Duodenal mucosa (tissue), 2 donors: ENCODE measurements around the gene FMNL2.

ENCODE experiments used
- H3K27ac ChIP-seq: one replicate; pipeline ENCODE4 v1.7.0; 2013; ENCODE audit warnings: low read depth, low read length
- H3K27me3 ChIP-seq, 2 donors: one replicate each; pipeline ENCODE4 v1.7.0; 2013; ENCODE audit warnings: low read length in 2 of 2, control low read depth in 1 of 2; ENCODE audit not compliant: insufficient read depth in 2 of 2, control insufficient read depth in 1 of 2
- H3K36me3 ChIP-seq, 2 donors: one replicate each; pipeline ENCODE4 v1.7.0; 2013; ENCODE audit warnings: low read length in 2 of 2, control low read depth in 1 of 2; ENCODE audit not compliant: insufficient read depth in 2 of 2, control insufficient read depth in 1 of 2
- H3K4me1 ChIP-seq, 2 donors: one replicate each; pipeline ENCODE4 v1.7.0; 2013; ENCODE audit warnings: low read length in 2 of 2, control low read depth in 1 of 2; ENCODE audit not compliant: insufficient read depth in 2 of 2, control insufficient read depth in 1 of 2
- H3K4me3 ChIP-seq, 2 donors: one replicate each; pipeline ENCODE4 v1.7.0; 2013; ENCODE audit warnings: low read length in 2 of 2, low read depth in 1 of 2
- H3K9ac ChIP-seq, 2 donors: one replicate each; pipeline ENCODE4 v1.7.0; 2013; ENCODE audit warnings: low read length in 2 of 2, low read depth in 1 of 2
- H3K9me3 ChIP-seq, 2 donors: one replicate each; pipeline ENCODE4 v1.7.0; 2013; ENCODE audit warnings: low read length in 2 of 2, control low read depth in 1 of 2; ENCODE audit not compliant: control insufficient read depth in 1 of 2

Gene FMNL2

GRCh38 chr2:152409386-152410164 is 74.6 kb downstream of the FMNL2 start:
- H3K27me3 ChIP-seq: no peaks in the 10 kb centered on the region
- no peak overlapping the region for H3K27ac ChIP-seq
- no peaks in the 10 kb centered on the region for H3K9me3 ChIP-seq
- H3K9ac ChIP-seq: no peak overlapping the region
- peaks cover 6 to 7% of the 10 kb centered on the region in 2 donors for H3K4me1 ChIP-seq
- H3K4me3 ChIP-seq: no peak overlapping the region
- H3K36me3 ChIP-seq: no peaks in the 10 kb centered on the region

GRCh38 chr2:152410165-152410597 is 75.2 kb downstream of the FMNL2 start:
- H3K27me3 ChIP-seq: no peaks in the 10 kb centered on the region
- H3K27ac ChIP-seq: no peak overlapping the region
- H3K9me3 ChIP-seq: no peaks in the 10 kb centered on the region
- H3K4me3 ChIP-seq: no peak overlapping the region
- H3K9ac ChIP-seq: no peak overlapping the region
- peaks cover 6 to 11% of the 10 kb centered on the region in 2 donors for H3K4me1 ChIP-seq
- H3K36me3 ChIP-seq: no peaks in the 10 kb centered on the region

GRCh38 chr2:152411154-152411553 is 76.2 kb downstream of the FMNL2 start:
- no peaks in the 10 kb centered on the region for H3K9me3 ChIP-seq
- no peaks in the 10 kb centered on the region for H3K27me3 ChIP-seq
- H3K4me1 ChIP-seq: peaks cover 6 to 12% of the 10 kb centered on the region in 2 donors
- H3K4me3 ChIP-seq: no peak overlapping the region
- H3K36me3 ChIP-seq: no peaks in the 10 kb centered on the region
- H3K27ac ChIP-seq: no peak overlapping the region
- no peak overlapping the region for H3K9ac ChIP-seq

- Histone ChIP-seq H3K36me3 (no peaks in the 10 kb centered on the region), H3K9me3 (no peaks in the 10 kb centered on the region), H3K9ac (no peak overlapping the region), H3K4me1 (peaks cover 0 to 6% of the 10 kb centered on the region in 2 donors), H3K27ac (no peak overlapping the region), H3K27me3 (no peaks in the 10 kb centered on the region), H3K4me3 (no peak overlapping the region)
These were observed 78.5 kb downstream of the FMNL2 start for GRCh38 chr2:152413228-152414030.

DNA sequence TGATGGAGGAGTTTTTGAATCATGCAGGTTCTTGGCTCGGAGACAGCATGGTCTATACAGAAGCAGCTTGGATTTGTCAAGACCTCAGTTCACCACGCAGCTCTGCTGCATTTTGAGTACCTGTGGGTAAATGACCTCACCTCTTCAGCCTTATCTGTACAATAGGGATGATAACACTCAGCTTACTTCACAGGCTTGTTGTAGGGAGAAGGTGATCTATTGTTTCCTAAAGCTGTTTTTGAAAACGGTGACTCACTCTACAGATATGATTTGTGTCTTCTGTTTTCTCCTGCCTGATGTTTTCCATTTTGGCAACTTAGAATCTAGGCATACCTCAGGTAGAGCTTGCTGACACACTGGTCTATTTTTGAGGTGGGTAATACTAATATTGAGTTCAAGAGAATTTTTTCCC is 80.3 kb downstream of the FMNL2 start:
- Histone ChIP-seq H3K9ac (no peak overlapping the region), H3K27ac (no peak overlapping the region), H3K36me3 (no peaks in the 10 kb centered on the region), H3K27me3 (no peaks in the 10 kb centered on the region), H3K4me3 (no peak overlapping the region), H3K4me1 (peaks cover 0 to 6% of the 10 kb centered on the region in 2 donors), H3K9me3 (no peaks in the 10 kb centered on the region)

GRCh38 chr2:152415796-152416195 is 80.8 kb downstream of the FMNL2 start:
- Histone ChIP-seq H3K27me3 (no peaks in the 10 kb centered on the region), H3K4me1 (peaks cover 0 to 6% of the 10 kb centered on the region in 2 donors), H3K9ac (no peak overlapping the region), H3K4me3 (no peak overlapping the region), H3K9me3 (no peaks in the 10 kb centered on the region), H3K27ac (no peak overlapping the region), H3K36me3 (no peaks in the 10 kb centered on the region)

DNA sequence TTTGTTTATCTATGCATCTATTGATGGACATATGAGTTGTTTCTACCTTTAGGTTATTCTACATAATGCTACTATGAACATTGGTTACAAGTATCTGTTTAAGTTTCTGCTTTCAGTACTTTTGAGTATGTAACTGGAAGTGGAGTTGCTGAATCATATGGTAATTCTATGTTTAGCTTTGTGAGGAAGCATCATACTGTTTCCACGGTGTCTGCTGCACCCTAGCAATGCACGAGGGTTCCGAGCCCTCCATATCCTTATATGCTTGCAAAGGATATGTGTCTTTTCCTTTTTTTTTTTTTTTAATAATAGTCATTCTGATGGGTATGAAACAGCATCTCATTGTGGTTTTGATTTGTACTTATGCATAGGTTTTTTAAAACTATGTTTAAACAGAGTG is 83.7 kb downstream of the FMNL2 start:
- H3K36me3 ChIP-seq: no peaks in the 10 kb centered on the region
- H3K27me3 ChIP-seq: no peaks in the 10 kb centered on the region
- H3K4me3 ChIP-seq: no peak overlapping the region
- H3K4me1 ChIP-seq: peaks cover 9 to 18% of the 10 kb centered on the region in 2 donors
- no peaks in the 10 kb centered on the region for H3K9me3 ChIP-seq
- no peak overlapping the region for H3K27ac ChIP-seq
- no peak overlapping the region for H3K9ac ChIP-seq

DNA sequence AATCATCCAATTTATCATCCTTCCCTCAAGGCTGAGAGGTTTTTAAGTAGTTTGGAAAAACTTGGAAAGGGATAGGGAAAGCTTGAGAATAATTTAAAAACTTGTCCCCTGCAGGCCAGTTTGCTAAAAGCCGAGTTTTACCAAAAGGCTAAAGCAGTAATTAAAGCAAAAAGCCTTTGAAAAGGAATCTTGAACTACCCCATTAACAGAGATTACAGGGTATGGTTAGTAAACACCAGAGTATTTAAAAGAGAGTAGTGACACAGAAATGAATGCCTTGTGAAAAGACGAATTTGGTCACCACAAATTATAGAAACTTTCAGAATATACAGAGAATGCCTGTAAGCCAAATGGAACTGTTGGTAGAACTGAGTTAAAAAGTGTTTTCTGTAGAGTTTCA is 85.0 kb downstream of the FMNL2 start:
- no peak overlapping the region for H3K9ac ChIP-seq
- no peak overlapping the region for H3K27ac ChIP-seq
- H3K36me3 ChIP-seq: no peaks in the 10 kb centered on the region
- peaks cover 9 to 17% of the 10 kb centered on the region in 2 donors for H3K4me1 ChIP-seq
- no peaks in the 10 kb centered on the region for H3K9me3 ChIP-seq
- no peaks in the 10 kb centered on the region for H3K27me3 ChIP-seq
- no peak overlapping the region for H3K4me3 ChIP-seq

- Histone ChIP-seq H3K36me3 (no peaks in the 10 kb centered on the region), H3K4me3 (no peak overlapping the region), H3K27ac (no peak overlapping the region), H3K27me3 (no peaks in the 10 kb centered on the region), H3K4me1 (peaks cover 9 to 13% of the 10 kb centered on the region in 2 donors), H3K9me3 (no peaks in the 10 kb centered on the region), H3K9ac (no peak overlapping the region)
These were observed 85.4 kb downstream of the FMNL2 start for GRCh38 chr2:152420363-152420762.

GRCh38 chr2:152420936-152421335 is 86.0 kb downstream of the FMNL2 start:
- Histone ChIP-seq H3K4me1 (peaks cover 9 to 12% of the 10 kb centered on the region in 2 donors), H3K9me3 (no peaks in the 10 kb centered on the region), H3K9ac (no peak overlapping the region), H3K27ac (no peak overlapping the region), H3K27me3 (no peaks in the 10 kb centered on the region), H3K36me3 (no peaks in the 10 kb centered on the region), H3K4me3 (no peak overlapping the region)
